ENCODE data around the gene TMEM59L.

DNA sequence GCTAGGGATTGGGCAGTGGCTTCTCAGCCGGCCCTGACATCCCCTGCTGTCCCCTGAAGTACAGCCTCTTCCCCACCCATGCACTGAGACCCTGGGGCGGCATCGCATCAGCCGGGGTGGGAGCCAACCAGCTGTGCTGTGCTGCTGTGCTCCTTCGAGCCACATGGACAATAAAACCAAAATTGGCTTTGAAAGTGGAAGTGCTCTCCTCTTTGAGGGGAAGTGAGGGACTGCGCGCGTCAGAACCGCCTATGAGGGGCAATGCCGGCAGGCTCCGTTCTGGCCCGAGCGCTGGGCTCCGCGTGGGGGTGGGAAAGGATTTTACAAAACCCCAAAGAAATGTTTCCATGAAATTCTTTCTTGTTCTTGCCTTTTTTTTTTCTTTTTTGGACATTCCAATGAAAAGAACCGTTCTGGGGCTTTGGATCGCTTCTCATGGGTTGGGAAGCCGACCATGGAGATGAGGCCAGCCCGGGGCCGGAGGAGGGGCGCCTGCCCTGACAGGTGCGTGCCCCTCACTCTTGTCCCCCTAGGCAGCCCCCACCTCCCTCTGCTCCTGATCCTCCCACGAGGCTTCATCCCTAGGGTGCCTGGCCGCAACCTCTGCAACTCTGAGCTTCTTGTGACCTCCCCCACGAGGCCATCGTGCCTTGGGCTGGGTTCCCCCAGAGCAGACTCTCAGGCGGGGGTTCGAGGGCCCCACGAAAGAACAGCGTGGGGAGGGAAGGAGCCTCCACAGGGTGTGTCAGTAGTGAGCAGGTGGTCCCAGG lies 46.8 kb downstream of the TMEM59L start:
- no peak for TF ChIP-seq GATA2 (IDR thresholded peaks at IDR 0.05; ENCODE audit: low read depth, low read length)
- TF ChIP-seq GATA3 (IDR thresholded peaks at IDR 0.05; ENCODE audit: low read depth, low read length): no peak
